ENCODE results near the gene ZCCHC3. TPM values are rescaled to one million over a fixed set of nuclear protein-coding genes. Genes with fewer than 3 reads are reported as not detected.

Gene ZCCHC3
- total RNA-seq, 1 donor from 2014 or later: 40.0 TPM

- Mint-ChIP-seq H3K27ac (ENCODE audit: unreplicated experiment) (peak overlapping the region; percentile 52), H3K27me3 (ENCODE audit: unreplicated experiment) (peaks cover 7% of the 10 kb centered on the region), H3K9me3 (ENCODE audit: unreplicated experiment) (no peaks in the 10 kb centered on the region), H3K36me3 (ENCODE audit: low read depth, unreplicated experiment) (no peaks in the 10 kb centered on the region), H3K4me3 (ENCODE audit: unreplicated experiment) (peak overlapping the region; percentile 20), H3K4me1 (ENCODE audit: unreplicated experiment) (peaks cover 24% of the 10 kb centered on the region)
- DNase-seq (ENCODE audit: low spot score): no peak
- TF ChIP-seq CTCF (IDR thresholded peaks at IDR 0.05; ENCODE audit: unreplicated experiment): no peak
Measured at GRCh38 chr20:311609-312008, 14.2 kb downstream of the ZCCHC3 start.

GRCh38 chr20:312067-312466, 14.7 kb downstream of the ZCCHC3 start:
- DNase-seq (ENCODE audit: low spot score): no peak
- H3K36me3 Mint-ChIP-seq (ENCODE audit: low read depth, unreplicated experiment): no peaks in the 10 kb centered on the region
- no peak for TF ChIP-seq CTCF (IDR thresholded peaks at IDR 0.05; ENCODE audit: unreplicated experiment)
- H3K4me3 Mint-ChIP-seq (ENCODE audit: unreplicated experiment): no peak overlapping the region
- H3K9me3 Mint-ChIP-seq (ENCODE audit: unreplicated experiment): no peaks in the 10 kb centered on the region
- peaks cover 7% of the 10 kb centered on the region for H3K27me3 Mint-ChIP-seq (ENCODE audit: unreplicated experiment)
- H3K27ac Mint-ChIP-seq (ENCODE audit: unreplicated experiment): no peak overlapping the region
- H3K4me1 Mint-ChIP-seq (ENCODE audit: unreplicated experiment): peaks cover 24% of the 10 kb centered on the region

- Mint-ChIP-seq H3K9me3 (ENCODE audit: unreplicated experiment) (no peaks in the 10 kb centered on the region), H3K4me3 (ENCODE audit: unreplicated experiment) (no peak overlapping the region), H3K36me3 (ENCODE audit: low read depth, unreplicated experiment) (no peaks in the 10 kb centered on the region), H3K4me1 (ENCODE audit: unreplicated experiment) (peaks cover 23% of the 10 kb centered on the region), H3K27ac (ENCODE audit: unreplicated experiment) (peak overlapping the region; percentile 22), H3K27me3 (ENCODE audit: unreplicated experiment) (peaks cover 7% of the 10 kb centered on the region)
- TF ChIP-seq CTCF (IDR thresholded peaks at IDR 0.05; ENCODE audit: unreplicated experiment): no peak
- DNase-seq (ENCODE audit: low spot score): no peak
Measured at GRCh38 chr20:312866-313265, 15.5 kb downstream of the ZCCHC3 start.

GRCh38 chr20:313402-313801, 16.0 kb downstream of the ZCCHC3 start:
- no peak for TF ChIP-seq CTCF (IDR thresholded peaks at IDR 0.05; ENCODE audit: unreplicated experiment)
- no peak for DNase-seq (ENCODE audit: low spot score)
- Mint-ChIP-seq H3K4me3 (ENCODE audit: unreplicated experiment) (no peak overlapping the region), H3K36me3 (ENCODE audit: low read depth, unreplicated experiment) (no peaks in the 10 kb centered on the region), H3K4me1 (ENCODE audit: unreplicated experiment) (peaks cover 18% of the 10 kb centered on the region), H3K9me3 (ENCODE audit: unreplicated experiment) (no peaks in the 10 kb centered on the region), H3K27ac (ENCODE audit: unreplicated experiment) (no peak overlapping the region), H3K27me3 (ENCODE audit: unreplicated experiment) (peaks cover 7% of the 10 kb centered on the region)

GRCh38 chr20:313948-314347, 16.6 kb downstream of the ZCCHC3 start:
- TF ChIP-seq CTCF (IDR thresholded peaks at IDR 0.05; ENCODE audit: unreplicated experiment): no peak
- H3K4me3 Mint-ChIP-seq (ENCODE audit: unreplicated experiment): no peak overlapping the region
- no peaks in the 10 kb centered on the region for H3K9me3 Mint-ChIP-seq (ENCODE audit: unreplicated experiment)
- H3K27me3 Mint-ChIP-seq (ENCODE audit: unreplicated experiment): peaks cover 7% of the 10 kb centered on the region
- H3K36me3 Mint-ChIP-seq (ENCODE audit: low read depth, unreplicated experiment): no peaks in the 10 kb centered on the region
- no peak overlapping the region for H3K27ac Mint-ChIP-seq (ENCODE audit: unreplicated experiment)
- DNase-seq (ENCODE audit: low spot score): no peak
- peaks cover 14% of the 10 kb centered on the region for H3K4me1 Mint-ChIP-seq (ENCODE audit: unreplicated experiment)

All from endothelial cell (in vitro differentiated cells).